Prostate gland (tissue), 2 donors: ENCODE measurements around the gene OR10D3.

Source experiments
- POLR2AphosphoS5 ChIP-seq: sonication (generic); formaldehyde crosslinking; IDR thresholded peaks from one replicate; pipeline ENCODE4 v1.6.1; 2017; ENCODE audit warnings: antibody characterized with exemption
- TF ChIP-seq, protein P1 (sequence below), 4 experiments: fragments of 200-600 bp in 2 of 4; fragments of 450-650 bp in 2 of 4; sonication (generic) in 2 of 4; IDR thresholded peaks; 1 replicate in 3 of 4; 2 replicates in 1 of 4; pipeline ENCODE4 v1.5.1; 2016 to 2019; ENCODE audit warnings: antibody characterized with exemption in 4 of 4, mild to moderate bottlenecking in 2 of 4, moderate library complexity in 2 of 4

DNA sequence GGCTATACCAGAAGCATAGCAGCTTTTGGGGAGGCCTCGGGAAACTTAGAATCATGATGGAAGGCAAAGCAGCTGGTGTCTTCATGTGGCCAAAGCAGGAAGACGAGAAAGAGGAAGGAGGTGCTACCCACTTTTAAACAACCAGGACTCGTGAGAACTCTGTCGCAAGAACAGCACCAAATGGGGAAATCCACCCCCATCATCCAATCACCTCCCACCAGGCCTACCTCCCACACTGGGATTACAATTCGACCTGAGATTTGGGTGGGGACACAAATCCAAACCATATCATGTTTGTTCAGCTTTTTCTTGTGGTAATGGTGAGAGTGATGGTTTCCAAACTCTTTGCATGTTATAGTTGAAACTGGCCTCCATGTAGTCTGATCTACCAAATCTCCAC, 32.5 kb upstream of the OR10D3 start:
- TF ChIP-seq, protein P1, sequence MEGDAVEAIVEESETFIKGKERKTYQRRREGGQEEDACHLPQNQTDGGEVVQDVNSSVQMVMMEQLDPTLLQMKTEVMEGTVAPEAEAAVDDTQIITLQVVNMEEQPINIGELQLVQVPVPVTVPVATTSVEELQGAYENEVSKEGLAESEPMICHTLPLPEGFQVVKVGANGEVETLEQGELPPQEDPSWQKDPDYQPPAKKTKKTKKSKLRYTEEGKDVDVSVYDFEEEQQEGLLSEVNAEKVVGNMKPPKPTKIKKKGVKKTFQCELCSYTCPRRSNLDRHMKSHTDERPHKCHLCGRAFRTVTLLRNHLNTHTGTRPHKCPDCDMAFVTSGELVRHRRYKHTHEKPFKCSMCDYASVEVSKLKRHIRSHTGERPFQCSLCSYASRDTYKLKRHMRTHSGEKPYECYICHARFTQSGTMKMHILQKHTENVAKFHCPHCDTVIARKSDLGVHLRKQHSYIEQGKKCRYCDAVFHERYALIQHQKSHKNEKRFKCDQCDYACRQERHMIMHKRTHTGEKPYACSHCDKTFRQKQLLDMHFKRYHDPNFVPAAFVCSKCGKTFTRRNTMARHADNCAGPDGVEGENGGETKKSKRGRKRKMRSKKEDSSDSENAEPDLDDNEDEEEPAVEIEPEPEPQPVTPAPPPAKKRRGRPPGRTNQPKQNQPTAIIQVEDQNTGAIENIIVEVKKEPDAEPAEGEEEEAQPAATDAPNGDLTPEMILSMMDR (IDR thresholded peaks at IDR 0.05), result no peak
- TF ChIP-seq POLR2AphosphoS5, result no peak
